GM19467 (cell line): ENCODE data around the gene SSBP4.
"Not testable (repeated sequence)": the region's sequence is repeated elsewhere in the genome, so short reads cannot be mapped to it uniquely, and the experiment has no call there.

Experiments used
- ATAC-seq: cut with Tn5 transposase; IDR thresholded peaks from one replicate; pipeline ENCODE4 v1.9.1; 2021; ENCODE audit warnings: mild to moderate bottlenecking, moderate library complexity; ENCODE audit not compliant: unreplicated experiment

SSBP4 gene

DNA sequence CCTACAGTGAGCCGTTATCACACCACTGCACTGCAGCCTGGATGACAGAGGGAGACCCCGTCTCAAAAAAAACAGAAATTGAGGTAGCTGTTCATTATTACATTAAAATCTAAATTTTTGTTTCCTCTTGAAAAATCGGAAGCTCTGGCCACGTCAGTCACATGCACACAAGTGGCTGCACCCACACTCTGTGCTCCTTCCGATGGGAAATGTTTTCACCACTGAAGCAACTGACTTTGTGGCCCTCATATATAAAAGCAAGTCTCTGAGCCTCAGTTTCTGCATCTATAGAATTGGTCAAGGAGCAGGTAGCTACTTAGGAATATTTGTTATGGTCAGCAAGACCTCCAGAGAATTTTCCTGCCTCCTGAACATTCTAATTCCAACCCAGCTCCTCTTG is 26.3 kb upstream of the SSBP4 start:
- no peak for ATAC-seq

DNA sequence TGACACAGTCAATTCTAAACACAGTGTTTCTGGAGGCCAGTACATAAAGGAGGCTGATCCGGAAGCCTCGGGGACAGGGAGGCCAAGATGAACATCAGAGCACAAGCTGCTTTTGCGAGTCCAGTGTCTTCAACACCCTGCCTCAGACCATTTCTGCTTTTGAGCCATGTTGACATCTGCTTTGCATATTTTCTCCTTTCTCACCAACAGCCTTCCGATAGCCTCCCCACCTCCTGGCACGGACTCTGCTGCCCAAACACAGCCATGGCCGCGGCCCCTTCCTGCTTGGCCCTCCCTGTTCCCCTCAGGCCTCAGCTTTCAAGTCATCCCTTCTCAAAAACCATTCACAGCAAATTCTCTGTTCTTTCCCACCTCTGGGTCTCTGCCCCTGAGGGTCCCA is 25.4 kb upstream of the SSBP4 start:
- no peak for ATAC-seq

DNA sequence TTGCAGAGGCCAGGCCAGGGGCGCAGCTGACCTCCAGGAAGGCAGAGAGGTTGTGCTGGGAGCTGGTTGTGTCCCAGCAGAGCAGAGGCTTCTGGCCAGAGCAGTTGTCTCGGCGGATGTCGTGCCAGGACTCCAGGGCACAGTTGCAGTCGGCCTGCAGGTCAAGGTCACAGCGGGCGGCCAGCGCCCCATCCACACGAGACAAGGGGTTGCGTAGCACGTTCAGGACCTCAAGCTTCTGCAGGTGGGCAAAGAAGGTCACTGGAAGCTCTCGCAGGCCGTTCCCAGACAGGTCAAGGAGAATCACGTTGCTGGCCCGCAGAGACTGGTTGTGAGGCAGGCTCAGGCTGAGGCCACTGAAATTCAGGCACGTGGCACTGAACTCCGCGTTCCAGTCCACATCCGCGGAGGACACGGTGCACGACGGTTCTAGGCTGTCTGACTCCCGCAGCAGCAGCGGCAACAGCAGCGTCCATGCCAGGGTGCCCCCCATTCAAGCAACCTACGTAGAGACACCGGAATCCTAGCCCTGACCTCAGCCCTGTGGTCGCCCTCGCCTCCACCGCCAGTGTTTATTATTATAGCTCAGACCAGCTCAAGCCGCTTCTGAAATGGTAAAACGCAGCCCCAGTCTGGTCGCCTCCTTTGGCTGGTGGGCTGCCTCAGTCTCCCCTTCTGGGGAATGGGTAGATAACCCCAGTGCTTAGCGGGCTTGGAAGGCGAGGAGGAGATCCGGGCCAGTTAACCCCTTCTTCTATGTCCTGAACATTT is 22.5 kb upstream of the SSBP4 start:
- ATAC-seq = no peak

DNA sequence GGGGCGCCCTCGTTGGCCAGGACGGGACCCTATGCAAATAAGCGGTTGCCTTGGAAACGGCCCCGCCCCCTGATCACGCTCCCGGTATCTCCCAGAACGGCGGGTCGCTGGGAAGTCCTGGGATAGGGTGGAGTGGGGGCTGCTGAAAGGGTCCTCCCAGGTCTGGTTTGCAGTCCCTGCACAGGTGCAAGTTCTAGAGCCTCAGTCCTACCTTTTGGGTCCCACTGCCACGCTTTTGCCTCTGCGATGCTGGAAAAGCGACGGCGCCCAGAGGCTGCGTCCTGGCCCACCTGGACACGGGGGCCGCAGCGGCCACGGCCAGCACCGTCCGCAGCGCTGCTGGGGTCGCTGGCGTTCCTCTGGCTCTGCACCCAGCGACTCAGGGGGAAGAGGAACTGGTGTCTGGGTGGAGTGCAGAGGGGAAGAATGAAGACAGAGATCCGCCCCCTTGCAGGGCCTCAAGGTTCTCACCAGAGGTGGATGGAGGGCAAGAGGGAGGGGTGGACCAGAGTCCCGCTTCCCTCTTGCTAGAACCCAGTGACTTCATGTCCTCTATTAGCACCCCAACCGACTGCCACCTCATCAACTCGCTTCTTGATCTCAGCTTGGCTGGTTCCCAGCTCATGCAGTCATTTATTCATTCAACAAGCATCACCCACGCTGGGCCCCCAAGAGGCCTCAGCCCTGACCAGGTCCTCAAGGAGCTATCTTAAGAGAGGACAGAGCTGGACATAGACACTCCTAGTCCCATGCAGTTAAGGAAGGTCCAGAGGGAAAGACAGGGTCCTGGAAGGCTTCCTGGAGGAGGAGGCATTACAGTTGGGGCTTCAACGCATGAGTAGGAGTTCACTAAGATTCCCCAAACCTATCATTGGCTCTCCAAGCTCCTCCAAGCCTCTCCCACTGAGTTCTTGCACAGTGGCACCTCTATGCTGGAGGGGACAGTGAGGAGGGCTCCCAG is 21.7 kb upstream of the SSBP4 start, which contains the start of gene LRRC25:
TSS of gene LRRC25 (minus strand) at position 381 of the 961 bp plus-strand sequence. CDS start 659 bp downstream, outside the sequence.
- no peak for ATAC-seq

DNA sequence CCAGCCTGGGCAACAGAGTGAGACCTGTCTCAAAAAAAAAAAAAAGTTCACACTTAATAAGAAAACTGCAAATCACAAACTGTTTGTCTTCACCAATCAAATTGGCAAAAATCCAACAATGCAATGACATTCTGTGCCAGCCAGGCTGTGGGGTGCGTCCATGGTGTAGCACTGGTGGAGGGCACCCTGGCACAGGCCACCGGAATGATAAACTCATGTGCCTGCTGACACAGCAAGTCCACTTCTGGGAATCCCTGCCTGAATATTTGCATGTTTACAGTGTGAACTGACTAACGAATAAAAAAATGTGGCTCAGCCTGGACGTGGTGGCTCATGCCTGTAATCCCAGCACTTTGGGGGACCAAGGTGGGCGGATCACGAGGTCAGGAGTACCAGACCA is 20.2 kb upstream of the SSBP4 start:
- ATAC-seq = no peak

DNA sequence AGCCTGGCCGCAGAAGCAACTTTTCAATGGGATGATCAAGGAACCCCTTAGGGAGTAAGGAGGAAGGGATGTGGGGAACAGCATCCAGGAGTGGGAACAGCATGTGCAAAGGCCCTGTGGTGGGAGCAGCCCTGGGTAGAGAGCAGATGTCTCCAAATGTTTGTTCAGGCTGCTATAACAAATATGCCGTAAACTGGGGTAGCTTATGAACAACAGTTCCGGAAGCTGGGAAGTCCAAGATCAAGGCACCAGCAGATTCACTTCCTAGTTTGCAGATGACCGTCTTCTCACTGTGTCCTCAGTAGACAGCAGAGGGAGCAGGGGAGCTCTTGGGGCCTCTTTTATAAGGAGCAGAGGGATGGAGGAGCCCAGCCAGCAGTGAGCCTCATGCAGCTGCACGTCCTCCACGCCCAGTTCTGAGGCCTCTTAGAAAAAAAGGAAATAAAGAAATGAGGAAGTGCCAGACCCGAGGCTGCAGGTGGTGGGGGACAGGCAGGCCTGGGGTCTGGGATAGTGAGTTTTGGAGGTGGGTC is 17.6 kb upstream of the SSBP4 start:
- no peak for ATAC-seq

DNA sequence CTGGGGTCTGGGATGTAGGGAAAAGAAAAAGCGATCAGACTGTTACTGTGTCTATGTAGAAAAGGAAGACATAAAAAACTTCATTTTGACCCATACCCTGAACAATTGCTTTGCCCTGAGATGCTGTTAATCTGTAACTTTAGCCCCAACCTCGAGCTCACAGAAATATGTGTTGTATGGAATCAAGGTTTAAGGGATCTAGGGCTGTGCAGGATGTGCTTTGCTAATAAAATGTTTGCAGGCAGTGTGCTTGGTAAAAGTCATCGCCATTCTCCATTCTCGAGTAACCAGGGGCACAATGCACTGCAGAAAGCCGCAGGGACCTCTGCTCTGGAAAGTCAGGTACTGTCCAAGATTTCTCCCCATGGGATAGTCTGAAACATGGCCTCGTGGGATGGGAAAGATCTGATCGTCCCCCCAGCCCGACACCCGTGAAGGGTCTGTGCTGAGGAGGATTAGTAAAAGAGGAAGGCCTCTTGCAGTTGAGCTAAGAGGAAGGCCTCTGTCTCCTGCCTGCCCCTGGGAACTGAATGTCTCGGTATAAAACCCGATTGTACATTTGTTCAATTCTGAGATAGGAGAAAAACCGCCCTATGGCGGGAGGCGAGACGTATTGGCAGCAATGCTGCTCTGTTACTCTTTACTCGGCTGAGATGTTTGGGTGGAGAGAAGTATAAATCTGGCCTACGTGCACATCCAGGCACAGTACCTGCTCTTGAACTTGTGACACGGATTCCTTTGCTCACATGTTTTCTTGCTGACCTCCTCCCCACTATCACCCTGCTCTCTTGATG is 16.5 kb upstream of the SSBP4 start:
- not testable (repeated sequence) for ATAC-seq

DNA sequence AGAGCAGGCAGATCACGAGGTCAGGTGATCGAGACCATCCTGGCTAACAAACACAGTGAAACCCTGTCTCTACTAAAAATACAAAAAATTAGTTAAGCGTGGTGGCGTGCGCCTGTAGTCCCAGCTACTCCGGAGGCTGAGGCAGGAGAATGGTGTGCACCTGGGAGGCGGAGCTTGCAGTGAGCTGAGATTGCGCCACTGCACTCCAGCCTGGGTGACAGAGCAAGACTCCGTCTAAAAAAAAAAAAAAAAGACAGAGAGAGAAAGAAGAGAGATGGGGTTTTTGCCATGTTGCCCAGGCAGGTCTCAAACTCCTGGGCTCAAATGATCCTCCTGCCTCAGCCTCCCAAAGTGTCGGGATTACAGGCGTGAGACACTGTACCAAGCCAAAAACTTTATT is 13.4 kb upstream of the SSBP4 start:
- not testable (repeated sequence) for ATAC-seq

DNA sequence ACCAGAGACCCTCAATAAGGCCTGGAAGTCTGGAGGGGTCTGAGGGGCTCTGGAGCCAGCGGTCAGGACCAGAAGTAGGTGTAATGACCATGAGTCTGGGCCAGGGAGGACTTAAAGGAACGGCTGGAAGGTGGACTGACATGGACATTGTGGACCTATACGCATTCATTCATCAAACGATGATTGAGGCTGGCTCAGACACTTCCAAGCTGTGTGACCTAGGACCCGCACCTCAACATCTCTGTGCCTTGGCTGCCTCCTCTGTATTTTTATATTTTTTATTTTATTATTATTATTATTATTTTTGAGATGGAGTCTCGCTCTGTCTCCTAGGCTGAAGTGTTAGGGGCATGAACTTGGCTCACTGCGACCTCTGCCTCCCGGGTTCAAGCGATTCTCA is 12.4 kb upstream of the SSBP4 start:
- no peak for ATAC-seq

DNA sequence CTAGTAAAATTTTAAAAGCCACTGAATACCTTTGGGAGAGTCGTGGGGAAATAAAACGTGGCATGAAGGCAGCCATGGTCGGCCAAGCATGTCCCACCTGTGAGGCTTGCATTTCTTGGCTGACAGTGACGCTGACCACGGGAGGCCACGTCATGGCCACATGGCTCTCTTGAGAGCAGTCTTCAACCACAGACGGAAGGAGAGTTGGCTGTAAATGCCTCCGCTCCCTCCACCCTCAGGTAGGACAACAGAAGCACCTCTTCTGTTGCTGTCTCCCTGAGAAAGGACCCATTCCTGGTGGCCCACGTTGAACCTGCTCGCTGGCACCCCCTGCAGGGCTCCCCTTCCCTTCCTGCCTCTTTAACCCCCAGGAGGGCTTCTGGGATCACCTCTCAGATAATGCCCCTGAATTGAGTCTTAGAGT is 11.1 kb upstream of the SSBP4 start:
- ATAC-seq = peak; percentile 58

DNA sequence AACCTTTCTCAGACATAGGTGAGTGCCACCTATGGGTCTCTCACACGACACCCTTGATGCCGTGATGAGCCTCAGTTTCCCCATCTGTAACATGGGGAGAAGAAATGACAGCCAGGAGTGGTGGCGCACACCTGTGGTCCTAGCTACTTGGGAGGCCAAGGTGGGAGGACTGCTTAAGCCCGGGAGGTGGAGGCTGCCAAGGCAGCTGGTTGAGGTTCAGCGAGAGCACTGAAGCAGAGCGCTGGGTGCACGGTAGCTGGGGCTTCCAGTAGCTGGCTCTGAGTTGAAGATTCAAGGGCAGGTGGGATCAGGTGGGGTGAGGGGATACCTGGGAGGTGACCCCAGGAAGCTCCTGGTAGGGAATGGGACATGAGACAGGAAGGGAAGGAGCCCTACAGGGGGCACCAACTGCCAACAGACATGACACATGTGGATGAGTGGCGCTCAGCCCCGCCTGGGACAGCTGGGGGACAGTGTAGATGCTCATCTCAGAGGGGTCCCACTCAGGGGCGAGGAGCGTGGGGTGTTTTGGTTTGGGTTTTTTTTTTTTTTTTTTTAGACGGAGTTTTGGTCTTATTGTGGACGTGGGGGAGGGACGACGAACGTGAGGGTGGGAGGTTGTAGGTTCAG is 6.5 kb upstream of the SSBP4 start:
- no peak for ATAC-seq

DNA sequence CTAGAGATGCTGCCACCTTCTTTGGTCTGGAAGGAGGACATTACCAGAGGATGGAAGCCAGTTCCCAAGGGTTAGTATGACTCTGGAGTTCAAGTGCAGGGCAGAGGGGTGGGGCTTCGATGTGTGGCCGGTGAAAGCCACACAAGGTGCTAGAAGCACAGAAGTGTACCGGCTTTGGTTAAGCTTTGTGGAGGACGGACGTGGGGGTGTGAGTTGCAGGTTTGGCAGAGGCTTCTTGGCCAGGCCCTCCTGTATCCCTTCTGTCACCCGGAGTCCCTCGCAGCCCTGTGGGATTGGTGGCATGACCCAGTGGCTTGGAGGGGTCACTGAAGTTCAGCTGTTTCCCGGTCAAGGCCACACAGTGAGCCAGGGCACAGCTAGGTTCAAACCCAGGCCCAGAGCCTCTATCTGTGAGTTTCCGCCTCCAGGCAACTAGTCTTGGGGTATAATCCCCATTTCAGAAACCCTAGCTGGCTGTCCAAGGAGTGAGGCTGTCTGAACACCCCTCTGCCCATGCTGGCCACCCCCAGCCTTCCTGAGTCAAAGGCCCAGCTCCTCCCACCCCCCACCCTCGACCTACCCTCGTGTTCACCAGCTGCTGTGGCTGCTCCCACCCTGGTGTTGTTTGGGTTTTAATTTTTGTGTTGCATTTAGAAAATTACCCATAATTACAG is 4.6 kb upstream of the SSBP4 start:
- ATAC-seq = no peak

DNA sequence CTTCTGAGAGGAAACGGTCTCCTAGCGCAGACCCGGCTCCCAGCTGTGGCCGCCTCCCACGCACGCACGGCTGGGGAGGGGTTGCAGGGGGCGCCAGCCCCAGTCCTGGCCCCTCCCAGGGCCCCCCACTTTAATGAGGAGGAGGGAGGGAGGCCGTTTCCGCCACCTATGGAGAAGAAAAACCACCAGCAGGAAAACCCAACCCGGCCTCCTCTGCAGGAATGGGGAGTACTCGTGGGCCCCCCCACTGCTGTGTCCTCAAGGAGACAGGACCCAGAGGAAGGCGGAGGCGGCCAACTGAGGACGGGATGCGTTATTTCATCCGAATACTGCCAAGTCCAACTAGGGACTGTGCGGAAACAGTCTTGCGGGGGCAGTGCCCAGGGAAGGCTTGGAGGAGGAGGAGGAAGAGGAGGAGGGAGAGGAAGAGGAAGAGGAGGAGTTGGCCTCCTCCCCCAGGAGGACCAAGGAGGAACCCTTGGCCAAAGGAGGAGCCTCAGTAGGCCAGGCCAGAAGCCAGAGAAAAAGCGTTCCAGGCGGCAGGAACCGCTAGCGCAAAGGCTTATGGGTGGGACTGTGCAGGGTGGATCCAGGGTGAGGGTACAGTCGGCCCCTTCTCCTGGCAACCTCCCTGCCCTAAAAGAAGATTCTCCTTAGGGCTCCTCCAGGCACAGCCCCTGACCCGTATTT is 3.9 kb upstream of the SSBP4 start:
- no peak for ATAC-seq

DNA sequence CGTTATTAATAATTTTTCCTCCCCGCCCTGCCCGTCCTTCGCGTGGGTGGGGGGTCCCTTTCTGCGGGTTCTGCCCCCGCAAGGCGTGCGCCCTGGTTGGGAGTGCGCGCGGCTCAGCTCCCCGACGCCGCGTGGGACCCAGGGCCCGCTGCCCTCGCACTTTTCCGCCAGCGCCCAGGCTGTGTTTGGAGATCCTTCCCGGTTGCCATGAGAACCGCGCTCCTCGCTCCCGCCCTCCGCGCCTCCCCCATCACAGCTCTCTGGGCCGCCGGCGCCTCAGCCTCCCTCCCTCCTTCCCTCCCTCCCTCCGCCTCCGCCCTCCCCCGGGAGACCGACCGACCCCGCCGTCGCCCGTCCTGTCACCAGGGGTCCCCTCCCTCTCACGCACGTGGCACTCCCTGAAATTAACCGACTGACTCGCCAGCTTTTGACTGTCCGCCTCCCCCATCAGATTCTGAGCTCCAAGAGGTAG is 2.4 kb upstream of the SSBP4 start:
- ATAC-seq = no peak

DNA sequence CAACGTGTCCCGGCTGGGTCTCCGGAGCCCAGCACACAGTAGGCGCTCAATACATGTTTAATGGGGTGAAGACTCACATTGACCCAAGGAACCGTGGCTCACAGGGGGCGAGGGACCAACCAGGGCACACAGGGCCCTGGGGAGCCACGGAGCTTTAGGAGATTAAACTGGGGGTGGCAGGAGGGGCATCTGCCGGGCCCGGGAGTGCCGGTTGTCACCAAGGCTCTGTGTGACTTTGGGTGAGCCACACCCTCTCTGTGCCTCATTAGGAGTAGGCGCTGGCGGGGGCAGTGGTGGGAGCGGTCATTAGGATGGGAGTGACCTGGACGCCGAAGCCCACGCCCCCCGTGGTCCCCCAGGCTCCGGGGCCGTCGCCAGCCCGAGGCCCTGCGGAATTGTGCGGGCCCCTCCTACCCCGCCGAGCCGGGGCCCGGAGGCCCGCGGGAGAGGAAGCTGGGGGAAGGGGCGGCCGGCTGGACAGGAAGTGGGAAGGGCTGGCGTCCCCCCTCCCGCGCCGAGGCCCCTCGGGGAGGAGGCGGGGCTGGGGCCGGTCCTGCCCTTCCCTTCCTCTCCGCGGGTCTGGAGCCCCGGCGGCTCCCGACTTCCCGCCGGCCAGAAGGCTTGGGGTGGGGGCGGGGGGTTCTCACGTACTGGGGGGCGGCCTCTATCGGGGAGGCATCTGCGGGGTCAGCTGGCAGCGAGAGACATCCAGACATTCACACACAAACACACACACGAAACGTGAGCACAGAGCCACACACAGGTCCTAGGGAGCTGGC is 1.8 kb upstream of the SSBP4 start:
- ATAC-seq = no peak

DNA sequence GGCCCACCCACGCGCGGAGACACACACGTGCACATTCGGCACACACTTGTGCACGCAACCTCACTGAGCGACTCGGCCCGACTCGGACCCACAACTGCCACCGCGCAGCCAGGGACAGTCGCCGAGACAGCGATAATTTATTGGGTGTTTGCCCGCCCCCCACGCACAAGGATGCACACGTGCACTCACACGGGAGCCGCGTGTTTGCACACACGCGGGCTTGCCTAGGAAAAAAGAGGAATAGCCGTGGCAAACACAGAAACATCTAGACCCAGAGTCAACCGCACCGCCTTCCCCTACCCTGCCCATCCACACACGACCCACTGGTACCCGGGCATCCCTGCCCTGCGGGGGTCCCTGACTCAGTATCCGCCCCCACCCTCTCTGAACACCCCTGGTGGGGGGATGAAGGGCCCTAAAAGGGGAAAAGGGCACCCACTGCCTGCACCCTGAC is 1.1 kb upstream of the SSBP4 start:
- no peak for ATAC-seq

DNA sequence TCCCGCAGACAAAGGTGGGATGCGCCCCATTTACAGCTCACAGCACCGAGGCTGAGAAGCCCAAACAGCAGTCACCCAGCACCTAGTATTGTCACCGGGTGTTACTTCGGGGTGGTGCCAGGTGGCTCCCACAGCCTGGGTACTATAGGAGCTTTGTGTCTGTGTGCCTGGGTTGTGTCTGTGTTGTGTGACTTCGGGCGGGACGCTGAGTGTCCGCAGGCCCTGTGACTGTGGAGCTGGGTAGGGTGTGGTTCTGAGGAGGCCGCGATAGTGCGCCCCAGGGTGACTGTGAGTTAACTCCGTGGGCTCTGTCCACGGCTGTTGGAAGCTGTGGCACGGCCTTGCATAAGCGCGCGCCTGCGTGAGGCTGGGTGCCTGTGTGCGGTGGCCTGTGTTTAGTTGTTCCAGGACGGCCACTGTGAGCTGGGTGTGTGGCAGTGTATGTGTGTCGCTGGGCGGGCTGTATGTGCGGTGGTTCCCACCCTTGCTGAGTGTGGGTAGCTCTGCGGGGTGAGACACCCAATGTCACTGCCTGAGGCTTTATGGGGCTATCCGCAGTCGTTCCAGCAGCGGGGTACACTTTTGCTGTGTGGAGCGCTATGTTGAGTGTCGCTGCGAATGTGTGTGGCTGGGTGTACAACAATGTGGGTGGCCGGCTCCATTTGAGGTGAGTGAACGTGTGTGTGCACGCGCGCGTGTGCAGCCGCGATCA is 559 bp upstream of the SSBP4 start:
- no peak for ATAC-seq
